ENCODE measurements around the gene IL21R. TPM values are rescaled to one million over a fixed set of nuclear protein-coding genes. Genes with fewer than 3 reads are reported as not detected.

IL21R gene
- total RNA-seq, 1 donor from 2014 or later = 1.6 TPM

DNA sequence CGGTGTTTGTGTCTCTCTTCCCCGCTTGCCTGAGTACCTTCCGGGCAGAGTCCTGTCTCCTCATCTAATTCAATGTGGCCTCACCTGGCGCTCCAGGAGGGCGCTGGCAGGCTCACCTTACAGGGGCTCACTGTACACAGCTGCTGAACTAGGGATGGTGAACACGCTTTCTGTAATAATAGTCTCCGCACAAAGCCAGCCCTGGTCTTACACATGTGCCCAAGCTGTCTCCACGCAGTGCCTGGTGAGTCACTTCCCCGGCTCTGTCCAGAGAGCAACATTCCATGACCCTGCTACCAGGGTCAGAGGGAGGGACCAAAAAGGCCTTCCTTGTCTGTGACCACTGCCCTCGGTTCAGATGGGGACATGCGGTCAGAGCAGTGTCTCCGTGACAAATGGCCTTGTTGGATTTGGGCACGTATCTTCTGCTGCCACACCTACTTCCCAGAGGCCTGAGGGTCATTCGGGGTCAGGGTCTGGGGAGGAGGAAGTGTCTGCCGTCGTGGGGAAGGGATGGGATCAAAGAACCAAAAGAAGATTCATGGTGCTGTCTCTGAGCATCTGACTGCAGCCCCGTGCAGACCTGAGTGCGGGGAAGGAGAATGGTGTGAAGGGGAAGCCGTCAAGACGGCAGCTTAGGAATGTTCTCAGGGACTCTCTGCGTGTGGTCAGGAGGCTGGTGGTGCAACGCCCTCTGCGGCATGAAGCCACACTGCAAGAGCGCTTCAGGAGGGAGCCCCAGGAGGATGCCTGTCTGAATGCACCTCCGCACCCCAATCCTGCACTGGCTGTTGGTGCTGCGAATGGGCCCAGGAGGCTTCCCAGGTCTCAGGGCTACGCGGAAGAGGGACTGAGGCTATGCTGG is 68.8 kb downstream of the IL21R start:
- no peak for DNase-seq (ENCODE audit: low read depth)
- H3K4me3 ChIP-seq (ENCODE audit: low read depth, low read length) = no peak overlapping the region
- H3K36me3 ChIP-seq (ENCODE audit: control insufficient read depth, insufficient read depth, low read length) = peaks cover 12% of the 10 kb centered on the region
- no peaks in the 10 kb centered on the region for H3K27me3 ChIP-seq (ENCODE audit: control insufficient read depth, insufficient read depth, low read length)
- TF ChIP-seq, protein P1, sequence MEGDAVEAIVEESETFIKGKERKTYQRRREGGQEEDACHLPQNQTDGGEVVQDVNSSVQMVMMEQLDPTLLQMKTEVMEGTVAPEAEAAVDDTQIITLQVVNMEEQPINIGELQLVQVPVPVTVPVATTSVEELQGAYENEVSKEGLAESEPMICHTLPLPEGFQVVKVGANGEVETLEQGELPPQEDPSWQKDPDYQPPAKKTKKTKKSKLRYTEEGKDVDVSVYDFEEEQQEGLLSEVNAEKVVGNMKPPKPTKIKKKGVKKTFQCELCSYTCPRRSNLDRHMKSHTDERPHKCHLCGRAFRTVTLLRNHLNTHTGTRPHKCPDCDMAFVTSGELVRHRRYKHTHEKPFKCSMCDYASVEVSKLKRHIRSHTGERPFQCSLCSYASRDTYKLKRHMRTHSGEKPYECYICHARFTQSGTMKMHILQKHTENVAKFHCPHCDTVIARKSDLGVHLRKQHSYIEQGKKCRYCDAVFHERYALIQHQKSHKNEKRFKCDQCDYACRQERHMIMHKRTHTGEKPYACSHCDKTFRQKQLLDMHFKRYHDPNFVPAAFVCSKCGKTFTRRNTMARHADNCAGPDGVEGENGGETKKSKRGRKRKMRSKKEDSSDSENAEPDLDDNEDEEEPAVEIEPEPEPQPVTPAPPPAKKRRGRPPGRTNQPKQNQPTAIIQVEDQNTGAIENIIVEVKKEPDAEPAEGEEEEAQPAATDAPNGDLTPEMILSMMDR (IDR thresholded peaks at IDR 0.05; ENCODE audit: insufficient read depth, low read length, poor library complexity, severe bottlenecking) = no peak

DNA sequence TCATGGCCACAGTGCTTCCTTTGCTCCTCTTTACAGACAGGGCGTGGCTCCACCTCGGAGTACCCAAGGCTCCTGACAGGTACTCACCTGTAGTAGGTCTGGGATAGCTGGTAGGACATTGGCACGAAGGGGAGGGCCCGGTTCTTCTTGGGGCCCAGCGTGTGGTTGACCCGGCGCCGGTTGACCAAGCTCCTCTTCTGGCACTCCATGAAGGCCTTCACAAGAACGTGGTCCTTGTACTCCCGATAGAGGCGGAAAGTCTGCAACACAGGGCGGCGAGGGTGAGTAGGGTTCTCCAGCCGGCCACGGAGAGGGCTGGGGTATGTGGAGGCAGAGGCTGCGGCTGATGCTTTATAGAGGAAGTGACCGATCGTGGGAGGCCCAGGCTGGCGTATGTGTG is 69.7 kb downstream of the IL21R start:
- Histone ChIP-seq H3K4me3 (ENCODE audit: low read depth, low read length) (no peak overlapping the region), H3K27me3 (ENCODE audit: control insufficient read depth, insufficient read depth, low read length) (no peaks in the 10 kb centered on the region), H3K36me3 (ENCODE audit: control insufficient read depth, insufficient read depth, low read length) (peaks cover 13% of the 10 kb centered on the region)
- no peak for DNase-seq (ENCODE audit: low read depth)
- TF ChIP-seq, protein P1 (IDR thresholded peaks at IDR 0.05; ENCODE audit: insufficient read depth, low read length, poor library complexity, severe bottlenecking) = no peak

DNA sequence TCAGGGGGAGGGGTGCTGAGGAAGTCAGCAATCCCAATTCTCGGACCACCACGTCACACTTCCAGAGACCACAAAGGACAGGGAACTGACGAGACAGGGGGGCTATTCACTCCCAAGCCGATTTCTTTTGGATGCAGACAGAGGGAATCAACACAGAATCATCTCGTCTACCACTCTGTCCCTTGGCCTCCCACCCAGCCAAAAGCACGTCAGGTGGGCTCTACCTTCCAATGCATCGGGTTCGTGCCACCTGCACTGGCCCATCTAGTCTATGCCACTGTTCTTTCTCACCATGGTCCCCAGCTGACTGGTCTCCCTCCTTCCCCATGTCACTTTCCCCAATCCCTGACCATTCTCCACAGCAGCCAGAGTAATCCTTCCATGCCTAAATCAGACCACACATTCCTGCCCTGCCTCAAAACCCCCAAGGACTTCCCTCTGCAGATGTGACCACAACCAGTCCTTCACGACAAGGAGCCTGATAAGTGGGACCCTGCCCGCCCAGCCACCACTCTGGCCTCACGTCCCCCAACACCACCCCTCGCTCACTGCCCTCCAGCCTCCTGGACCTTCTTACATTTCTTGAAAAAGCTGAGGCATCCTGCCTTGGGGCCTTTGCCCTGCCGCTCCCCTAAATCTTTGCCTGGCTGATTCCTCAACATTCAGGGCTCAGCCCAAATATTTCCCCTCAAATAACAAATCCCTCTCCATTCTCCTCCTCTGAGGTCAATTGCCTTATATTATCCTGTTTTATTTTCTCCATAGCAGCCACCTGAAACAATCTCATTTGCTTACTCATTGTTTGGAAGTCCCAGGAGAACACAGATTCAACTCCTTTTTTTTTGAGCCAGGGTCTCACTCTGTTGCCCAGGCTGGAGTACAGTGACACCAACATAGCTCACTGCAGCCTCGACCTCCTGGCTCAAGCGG is 70.4 kb downstream of the IL21R start:
- H3K36me3 ChIP-seq (ENCODE audit: control insufficient read depth, insufficient read depth, low read length) = peaks cover 13% of the 10 kb centered on the region
- TF ChIP-seq, protein P1 (IDR thresholded peaks at IDR 0.05; ENCODE audit: insufficient read depth, low read length, poor library complexity, severe bottlenecking) = no peak
- H3K27me3 ChIP-seq (ENCODE audit: control insufficient read depth, insufficient read depth, low read length) = no peaks in the 10 kb centered on the region
- DNase-seq (ENCODE audit: low read depth) = no peak
- no peak overlapping the region for H3K4me3 ChIP-seq (ENCODE audit: low read depth, low read length)

DNA sequence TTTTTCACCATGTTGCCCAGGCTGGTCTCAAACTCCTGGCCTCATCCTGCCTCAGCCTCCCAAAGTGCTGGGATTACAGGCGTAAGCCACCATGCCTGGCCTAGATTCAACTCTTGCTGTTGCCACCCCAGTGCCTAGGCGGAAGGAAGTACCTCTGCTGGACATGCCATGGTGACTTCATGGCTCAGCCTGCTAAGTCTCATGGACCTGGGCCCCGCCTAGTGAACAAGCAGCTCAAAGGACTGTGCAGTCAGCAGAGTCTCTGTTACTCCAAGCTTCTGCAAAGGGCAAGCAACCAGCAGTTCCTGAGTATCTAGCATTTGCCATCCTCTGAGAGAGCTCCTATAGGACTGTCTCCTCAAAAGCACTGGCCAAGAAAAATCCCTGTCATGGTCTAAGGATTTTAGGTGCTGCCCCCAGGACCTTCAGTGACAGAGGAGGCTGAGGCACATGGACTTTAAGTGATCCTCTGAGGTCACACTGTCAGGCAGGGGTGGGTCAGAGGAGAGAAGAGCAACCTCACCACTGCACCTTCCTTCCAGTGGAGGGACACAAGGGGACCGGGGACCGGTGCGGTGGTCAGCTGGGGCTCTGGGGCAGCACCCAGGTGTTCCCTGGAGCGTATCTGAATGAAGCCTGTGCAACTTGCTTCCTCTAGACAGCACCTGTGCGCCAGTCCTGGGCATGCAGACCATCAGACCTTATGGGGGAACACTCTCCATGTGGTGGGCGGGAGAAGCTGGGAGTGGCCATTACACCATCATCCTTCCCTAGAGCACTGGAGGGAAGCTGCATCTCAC is 71.3 kb downstream of the IL21R start:
- Histone ChIP-seq H3K27me3 (ENCODE audit: control insufficient read depth, insufficient read depth, low read length) (no peaks in the 10 kb centered on the region), H3K36me3 (ENCODE audit: control insufficient read depth, insufficient read depth, low read length) (peaks cover 13% of the 10 kb centered on the region), H3K4me3 (ENCODE audit: low read depth, low read length) (no peak overlapping the region)
- TF ChIP-seq, protein P1 (IDR thresholded peaks at IDR 0.05; ENCODE audit: insufficient read depth, low read length, poor library complexity, severe bottlenecking) = no peak
- no peak for DNase-seq (ENCODE audit: low read depth)

DNA sequence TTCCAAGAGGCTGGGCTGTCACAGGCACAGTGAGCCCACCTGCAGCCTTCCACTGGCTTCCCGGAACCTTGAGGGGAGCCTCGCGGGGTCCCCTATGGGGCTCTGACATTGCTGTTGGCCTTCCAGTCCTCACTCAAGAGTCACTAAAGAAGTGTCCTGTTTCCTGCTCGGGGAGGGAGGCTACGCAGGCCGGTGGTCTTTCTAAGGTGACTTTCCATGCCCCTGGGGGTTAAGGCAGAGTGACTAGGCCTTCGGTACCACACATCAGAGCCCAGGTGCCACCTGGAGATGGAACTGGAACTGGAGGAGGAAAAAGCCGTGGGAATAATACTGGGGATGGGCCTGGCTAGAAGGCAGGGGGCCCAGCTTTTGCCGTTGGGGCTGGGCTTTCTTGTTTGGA is 72.1 kb downstream of the IL21R start:
- H3K27me3 ChIP-seq (ENCODE audit: control insufficient read depth, insufficient read depth, low read length) = no peaks in the 10 kb centered on the region
- H3K36me3 ChIP-seq (ENCODE audit: control insufficient read depth, insufficient read depth, low read length) = peaks cover 10% of the 10 kb centered on the region
- no peak overlapping the region for H3K4me3 ChIP-seq (ENCODE audit: low read depth, low read length)
- DNase-seq (ENCODE audit: low read depth) = no peak
- TF ChIP-seq, protein P1 (IDR thresholded peaks at IDR 0.05; ENCODE audit: insufficient read depth, low read length, poor library complexity, severe bottlenecking) = no peak

Data from kidney epithelial cell (primary cell).